NCI-H2171 treated with DMSO at 0.1 percent for 48 hours (cell line): ENCODE data around the gene FOSB.
"Not testable (repeated sequence)": the region's sequence is repeated elsewhere in the genome, so short reads cannot be mapped to it uniquely, and the experiment has no call there.

ENCODE experiments used
- DNase-seq: peaks from one replicate; lab custom pipeline; 2025; lab: John Stamatoyannopoulos, UW

FOSB gene

DNA sequence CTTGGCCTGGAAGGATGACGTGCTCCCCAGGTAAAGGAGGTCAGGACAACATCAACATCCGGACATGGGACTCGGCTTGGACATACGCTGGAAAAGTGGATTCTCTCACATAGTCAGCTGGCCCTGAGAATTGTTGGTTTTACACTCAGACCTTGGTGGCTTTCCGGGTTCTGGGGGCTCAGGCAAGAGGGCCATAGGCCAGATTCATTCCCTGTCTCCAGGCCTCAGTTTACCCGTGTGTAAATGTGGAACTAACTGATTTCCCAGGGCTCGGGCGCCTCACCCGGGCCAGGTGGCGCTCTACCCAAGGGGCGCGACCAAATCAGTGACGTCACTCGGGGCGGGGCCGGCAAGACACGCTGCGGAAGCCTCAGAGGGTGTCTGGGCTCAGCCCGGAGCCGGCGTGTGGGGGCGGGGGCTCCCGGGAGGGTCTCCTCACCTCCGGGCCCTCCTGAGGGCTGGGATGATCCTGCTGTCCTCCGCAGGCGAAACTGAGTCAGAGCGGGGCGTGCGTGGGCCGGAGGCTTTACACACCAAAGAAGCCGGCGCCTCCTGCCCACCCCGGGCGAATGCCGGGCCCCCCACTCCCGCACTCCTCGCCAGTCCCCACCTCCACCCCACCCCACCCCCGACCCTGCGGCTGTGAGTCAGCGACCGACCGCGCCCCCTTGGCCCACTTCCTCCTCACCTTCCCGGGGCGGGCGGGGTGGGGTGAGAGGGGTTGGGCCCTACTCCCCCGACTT is 38.6 kb downstream of the FOSB start:
- peak; percentile 87 for DNase-seq

GRCh38 chr19:45506989-45507871 is 39.4 kb downstream of the FOSB start, which contains the start of gene VASP:
Gene VASP (plus strand): TSS chr19:45507479. CDS start chr19:45507772, 293 bp downstream.
- peak; percentile 67 for DNase-seq

DNA sequence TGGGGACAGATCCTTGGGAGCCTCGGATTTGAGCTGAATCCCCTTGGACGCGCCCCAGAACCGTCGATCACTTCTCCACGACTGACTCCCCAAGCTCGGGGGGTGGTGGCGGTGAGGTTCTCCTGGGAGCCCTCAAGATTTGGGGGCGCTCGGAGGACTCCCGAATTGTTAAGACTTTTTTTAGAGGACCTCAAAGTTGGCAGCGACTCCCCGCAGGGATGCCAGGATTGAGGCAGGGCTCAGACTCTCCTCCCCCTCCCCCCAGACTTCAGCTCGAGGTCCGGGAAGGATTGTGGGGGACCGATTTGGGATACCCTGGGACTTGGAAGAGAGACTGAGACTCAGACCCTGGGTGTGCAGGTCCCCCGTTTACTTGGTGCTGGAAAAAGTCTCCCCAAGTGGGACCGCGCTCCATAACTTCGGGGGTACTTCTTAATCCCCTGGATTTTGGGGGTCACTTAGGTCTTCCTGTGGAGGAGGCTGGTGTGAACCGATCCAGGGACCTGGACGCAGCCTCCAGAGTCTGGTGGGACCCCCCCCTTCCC is 40.1 kb downstream of the FOSB start:
- DNase-seq = peak; percentile 29

DNA sequence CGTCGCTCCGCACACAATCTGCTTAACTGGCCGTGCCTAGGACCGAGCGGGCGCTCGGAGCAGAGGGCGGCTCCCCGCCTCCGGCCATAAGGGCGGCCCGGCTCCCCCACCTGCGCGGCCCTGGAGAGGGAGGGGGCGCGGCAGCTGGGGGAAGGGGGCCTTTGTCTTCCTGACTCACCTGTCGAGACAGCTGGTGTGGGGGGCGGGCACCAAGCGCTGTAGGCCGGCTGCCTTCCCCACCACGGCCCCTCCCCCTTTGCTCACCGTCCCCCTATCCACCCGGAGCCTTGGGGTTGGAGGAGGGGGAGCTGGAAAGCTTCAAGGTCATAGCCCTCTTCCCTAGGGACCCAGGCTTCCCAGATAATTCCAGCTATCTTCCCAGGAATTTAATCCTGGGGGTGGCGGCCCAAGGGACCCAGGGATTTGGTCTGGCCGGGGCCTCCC is 40.6 kb downstream of the FOSB start:
- peak; percentile 89 for DNase-seq

- peak; percentile 55 for DNase-seq
Observed at GRCh38 chr19:45508861-45509691, 41.3 kb downstream of the FOSB start.

GRCh38 chr19:45509692-45510015 is 41.9 kb downstream of the FOSB start:
- no peak for DNase-seq

DNA sequence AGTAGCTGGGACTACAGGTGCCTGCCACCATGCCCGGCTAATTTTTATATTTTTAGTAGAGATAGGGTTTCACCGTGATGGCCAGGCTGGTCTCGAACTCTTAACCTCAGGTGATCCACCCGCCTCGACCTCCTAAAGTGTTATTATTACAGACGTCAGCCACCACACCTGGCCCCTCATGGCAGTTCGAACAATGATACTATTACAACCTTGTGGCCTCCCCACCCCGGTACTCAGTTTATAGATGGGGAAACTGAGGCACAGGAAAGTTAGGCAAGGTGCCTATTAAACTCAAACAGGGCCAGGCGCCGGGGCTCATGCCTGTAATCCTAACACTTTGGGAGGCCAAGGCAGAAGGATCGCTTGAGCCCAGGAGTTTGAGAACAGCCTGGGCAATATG is 42.6 kb downstream of the FOSB start:
- not testable (repeated sequence) for DNase-seq

DNA sequence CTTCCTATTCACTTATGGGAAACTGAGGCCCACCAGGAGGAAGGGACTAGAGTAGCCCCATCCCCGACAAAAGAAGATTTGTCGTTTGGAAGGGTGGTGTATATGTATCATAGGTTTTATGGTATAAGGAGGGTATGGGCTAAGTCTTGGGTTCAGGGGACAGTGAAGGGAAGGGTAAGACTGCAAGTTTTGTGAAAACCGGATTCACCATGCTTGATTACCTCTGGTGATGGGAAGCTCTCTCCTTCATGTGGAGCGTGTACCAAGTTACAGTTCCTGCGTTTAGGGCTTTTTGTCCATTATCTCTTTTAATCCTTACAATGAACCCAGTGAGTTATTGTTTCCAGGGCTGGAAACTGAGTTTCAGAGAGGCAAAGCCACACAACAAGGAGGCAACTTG is 43.3 kb downstream of the FOSB start:
- DNase-seq = no peak

GRCh38 chr19:45512881-45513483 is 45.2 kb downstream of the FOSB start:
- DNase-seq = no peak

- DNase-seq = no peak
Observed at GRCh38 chr19:45514376-45515051, 46.7 kb downstream of the FOSB start.

GRCh38 chr19:45515081-45515624 is 47.4 kb downstream of the FOSB start:
- no peak for DNase-seq

DNA sequence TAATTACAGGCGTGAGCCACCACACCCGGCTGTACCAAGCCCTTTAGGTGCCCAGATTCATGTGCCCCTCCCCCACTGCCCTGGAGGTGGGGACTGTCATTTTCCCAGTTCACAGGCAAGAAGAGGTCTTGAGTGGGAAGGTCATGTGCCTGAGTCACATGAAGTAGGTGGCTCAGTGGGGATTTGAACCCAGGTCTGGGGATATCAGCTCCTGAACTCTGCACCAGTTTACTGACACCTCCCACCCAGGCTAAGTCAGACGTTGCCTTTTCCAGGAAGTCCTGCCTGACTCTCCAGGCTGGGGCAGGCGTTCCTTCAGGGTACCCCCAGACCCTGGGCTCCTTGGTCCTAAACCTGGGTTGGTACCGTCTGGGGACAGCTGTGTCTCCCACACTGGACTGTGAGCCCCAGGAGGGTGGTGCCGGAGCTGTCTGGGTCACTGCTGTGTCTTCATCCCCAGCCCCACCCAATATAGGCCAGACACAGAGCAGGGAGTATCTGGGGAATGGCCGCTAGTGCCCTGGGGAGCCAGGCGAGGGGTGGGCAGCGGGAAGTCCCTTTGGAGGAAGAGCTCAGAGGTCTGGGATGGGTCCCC is 48.1 kb downstream of the FOSB start:
- no peak for DNase-seq

GRCh38 chr19:45517238-45517637 is 49.4 kb downstream of the FOSB start:
- DNase-seq = no peak

GRCh38 chr19:45517641-45518468 is 50.1 kb downstream of the FOSB start:
- no peak for DNase-seq

- no peak for DNase-seq
Observed at GRCh38 chr19:45518469-45518826, 50.7 kb downstream of the FOSB start.

- no peak for DNase-seq
Observed at GRCh38 chr19:45522010-45522941, 54.5 kb downstream of the FOSB start.

GRCh38 chr19:45523642-45524256 is 56.0 kb downstream of the FOSB start:
- DNase-seq = peak; percentile 74

GRCh38 chr19:45524575-45525129 is 56.9 kb downstream of the FOSB start:
- no peak for DNase-seq
